ENCODE data around the gene FAM161A. TPM values are rescaled to one million over a fixed set of nuclear protein-coding genes. Genes with fewer than 3 reads are reported as not detected.
"Not testable (repeated sequence)": the region's sequence is repeated elsewhere in the genome, so short reads cannot be mapped to it uniquely, and the experiment has no call there.

FAM161A gene
- polyA plus RNA-seq, 1 donor from 2014 or later, result 17.5 TPM

DNA sequence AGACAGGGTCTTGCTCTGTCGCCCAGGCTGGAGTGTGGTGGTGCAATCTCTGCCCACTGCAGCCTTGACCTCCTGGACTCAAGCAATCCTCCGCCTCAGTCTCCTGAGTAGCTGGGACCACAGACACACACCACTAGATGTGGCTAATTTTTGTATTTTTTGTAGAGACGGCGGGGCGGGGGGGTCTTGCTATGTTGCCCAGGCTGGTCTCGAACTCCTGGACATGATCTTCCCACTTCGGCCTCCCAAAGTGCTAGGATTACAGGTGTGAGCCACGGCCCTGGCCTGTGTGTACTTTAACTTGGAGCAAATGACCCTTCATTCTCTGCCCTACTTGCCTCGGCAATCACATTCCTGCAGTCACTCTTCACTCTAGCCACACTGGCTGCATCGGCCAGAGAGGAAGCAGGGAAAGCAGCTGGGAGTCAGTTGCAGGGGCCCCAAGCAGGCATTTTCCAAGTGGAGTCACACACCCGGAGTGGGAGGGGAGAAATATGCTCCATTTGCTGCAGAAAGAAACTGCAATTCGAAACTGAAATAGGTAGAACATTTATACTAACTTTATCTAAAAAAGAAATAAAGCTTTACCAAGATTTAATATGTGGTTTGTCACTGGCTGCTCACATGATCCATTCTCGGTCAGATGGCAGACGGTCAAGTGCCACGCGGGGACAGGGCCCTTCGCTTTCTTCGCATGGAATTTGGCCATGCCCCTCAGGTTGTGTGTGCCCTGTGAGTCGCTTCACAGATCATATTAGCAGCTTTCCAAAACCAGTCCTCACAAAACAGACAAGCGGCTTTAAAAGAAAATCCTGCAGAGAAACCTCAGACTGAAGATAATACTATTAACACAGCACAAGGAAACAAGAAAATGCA, 37.1 kb downstream of the FAM161A start:
- no peaks in the 10 kb centered on the region for H3F3A ChIP-seq (ENCODE audit: insufficient read depth, low read length, poor library complexity, severe bottlenecking)
- H4K20me1 ChIP-seq (ENCODE audit: insufficient read depth), result no peaks in the 10 kb centered on the region
- no peaks in the 10 kb centered on the region for H3K27me3 ChIP-seq (ENCODE audit: insufficient read depth, low read depth, low read length)
- no peaks in the 10 kb centered on the region for H3K9me2 ChIP-seq (ENCODE audit: insufficient read depth, low read length)
- no peak overlapping the region for H3K27ac ChIP-seq (ENCODE audit: low read length)
- H3K4me2 ChIP-seq (ENCODE audit: low read length), result no peak overlapping the region
- no peak overlapping the region for H3K4me3 ChIP-seq (ENCODE audit: low read length)
- H3K9ac ChIP-seq (ENCODE audit: low read length), result no peak overlapping the region
- no peak overlapping the region for H2AFZ ChIP-seq (ENCODE audit: low read depth, low read length)
- no peaks in the 10 kb centered on the region for H3K9me3 ChIP-seq (ENCODE audit: low read length)
- no peaks in the 10 kb centered on the region for H3K36me3 ChIP-seq (ENCODE audit: insufficient read depth, low read length)
- TF ChIP-seq MXI1 (conservative IDR thresholded peaks at IDR 0.05; ENCODE audit: poor library complexity, severe bottlenecking) (no peak), POLR2AphosphoS5 (IDR thresholded peaks at IDR 0.05) (no peak), EZH2 (IDR thresholded peaks at IDR 0.05; ENCODE audit: borderline replicate concordance, insufficient read depth, low read length, poor library complexity, severe bottlenecking) (no peak)
- TF ChIP-seq, protein P1, sequence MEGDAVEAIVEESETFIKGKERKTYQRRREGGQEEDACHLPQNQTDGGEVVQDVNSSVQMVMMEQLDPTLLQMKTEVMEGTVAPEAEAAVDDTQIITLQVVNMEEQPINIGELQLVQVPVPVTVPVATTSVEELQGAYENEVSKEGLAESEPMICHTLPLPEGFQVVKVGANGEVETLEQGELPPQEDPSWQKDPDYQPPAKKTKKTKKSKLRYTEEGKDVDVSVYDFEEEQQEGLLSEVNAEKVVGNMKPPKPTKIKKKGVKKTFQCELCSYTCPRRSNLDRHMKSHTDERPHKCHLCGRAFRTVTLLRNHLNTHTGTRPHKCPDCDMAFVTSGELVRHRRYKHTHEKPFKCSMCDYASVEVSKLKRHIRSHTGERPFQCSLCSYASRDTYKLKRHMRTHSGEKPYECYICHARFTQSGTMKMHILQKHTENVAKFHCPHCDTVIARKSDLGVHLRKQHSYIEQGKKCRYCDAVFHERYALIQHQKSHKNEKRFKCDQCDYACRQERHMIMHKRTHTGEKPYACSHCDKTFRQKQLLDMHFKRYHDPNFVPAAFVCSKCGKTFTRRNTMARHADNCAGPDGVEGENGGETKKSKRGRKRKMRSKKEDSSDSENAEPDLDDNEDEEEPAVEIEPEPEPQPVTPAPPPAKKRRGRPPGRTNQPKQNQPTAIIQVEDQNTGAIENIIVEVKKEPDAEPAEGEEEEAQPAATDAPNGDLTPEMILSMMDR (IDR thresholded peaks at IDR 0.05; ENCODE audit: poor library complexity, severe bottlenecking), result no peak
- no peaks in the 10 kb centered on the region for H3K79me2 ChIP-seq (replicated peaks; ENCODE audit: insufficient read depth, low read length)

DNA sequence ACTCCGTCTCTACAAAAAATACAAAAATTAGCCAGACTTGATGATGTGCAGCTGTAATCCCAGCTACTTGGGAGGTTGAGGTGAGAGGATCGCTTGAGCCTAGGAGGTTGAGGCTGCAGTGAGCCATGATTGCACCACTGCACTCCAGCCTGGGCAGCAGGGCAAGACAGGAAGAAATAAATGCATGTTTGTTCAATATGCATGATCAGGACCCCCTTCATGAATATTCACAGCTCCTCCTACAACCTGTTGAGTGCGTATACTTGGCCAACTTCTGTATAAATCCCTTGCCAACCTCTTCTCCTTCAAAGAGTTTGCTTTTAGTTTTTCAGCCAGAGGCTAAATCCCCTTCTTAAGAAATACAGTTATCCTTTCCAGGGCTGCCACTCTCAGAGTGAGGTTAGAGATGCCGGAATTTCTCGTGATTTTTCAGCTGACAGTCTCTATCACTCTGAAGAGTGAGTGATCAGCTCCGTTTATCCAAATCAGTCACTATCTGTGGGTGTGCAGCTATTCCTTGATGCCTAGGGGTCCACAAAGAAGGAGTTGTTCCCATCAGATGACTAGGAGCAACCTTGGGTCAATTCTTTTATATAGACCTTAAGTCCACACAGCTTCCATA, 39.2 kb downstream of the FAM161A start:
- Histone ChIP-seq H3K4me3 (ENCODE audit: low read length) (no peak overlapping the region), H3K4me2 (ENCODE audit: low read length) (no peak overlapping the region), H3F3A (ENCODE audit: insufficient read depth, low read length, poor library complexity, severe bottlenecking) (no peaks in the 10 kb centered on the region), H2AFZ (ENCODE audit: low read depth, low read length) (no peak overlapping the region), H3K9ac (ENCODE audit: low read length) (no peak overlapping the region), H3K27ac (ENCODE audit: low read length) (no peak overlapping the region), H3K27me3 (ENCODE audit: insufficient read depth, low read depth, low read length) (no peaks in the 10 kb centered on the region), H3K9me3 (ENCODE audit: low read length) (no peaks in the 10 kb centered on the region), H3K79me2 (replicated peaks; ENCODE audit: insufficient read depth, low read length) (no peaks in the 10 kb centered on the region), H3K36me3 (ENCODE audit: insufficient read depth, low read length) (no peaks in the 10 kb centered on the region), H4K20me1 (ENCODE audit: insufficient read depth) (no peaks in the 10 kb centered on the region), H3K9me2 (ENCODE audit: insufficient read depth, low read length) (no peaks in the 10 kb centered on the region)
- no peak for TF ChIP-seq MXI1 (conservative IDR thresholded peaks at IDR 0.05; ENCODE audit: poor library complexity, severe bottlenecking)
- TF ChIP-seq, protein P1 (IDR thresholded peaks at IDR 0.05; ENCODE audit: poor library complexity, severe bottlenecking), result no peak
- no peak for TF ChIP-seq TAF1 (IDR thresholded peaks at IDR 0.05; ENCODE audit: low read depth)
- TF ChIP-seq, protein P2, sequence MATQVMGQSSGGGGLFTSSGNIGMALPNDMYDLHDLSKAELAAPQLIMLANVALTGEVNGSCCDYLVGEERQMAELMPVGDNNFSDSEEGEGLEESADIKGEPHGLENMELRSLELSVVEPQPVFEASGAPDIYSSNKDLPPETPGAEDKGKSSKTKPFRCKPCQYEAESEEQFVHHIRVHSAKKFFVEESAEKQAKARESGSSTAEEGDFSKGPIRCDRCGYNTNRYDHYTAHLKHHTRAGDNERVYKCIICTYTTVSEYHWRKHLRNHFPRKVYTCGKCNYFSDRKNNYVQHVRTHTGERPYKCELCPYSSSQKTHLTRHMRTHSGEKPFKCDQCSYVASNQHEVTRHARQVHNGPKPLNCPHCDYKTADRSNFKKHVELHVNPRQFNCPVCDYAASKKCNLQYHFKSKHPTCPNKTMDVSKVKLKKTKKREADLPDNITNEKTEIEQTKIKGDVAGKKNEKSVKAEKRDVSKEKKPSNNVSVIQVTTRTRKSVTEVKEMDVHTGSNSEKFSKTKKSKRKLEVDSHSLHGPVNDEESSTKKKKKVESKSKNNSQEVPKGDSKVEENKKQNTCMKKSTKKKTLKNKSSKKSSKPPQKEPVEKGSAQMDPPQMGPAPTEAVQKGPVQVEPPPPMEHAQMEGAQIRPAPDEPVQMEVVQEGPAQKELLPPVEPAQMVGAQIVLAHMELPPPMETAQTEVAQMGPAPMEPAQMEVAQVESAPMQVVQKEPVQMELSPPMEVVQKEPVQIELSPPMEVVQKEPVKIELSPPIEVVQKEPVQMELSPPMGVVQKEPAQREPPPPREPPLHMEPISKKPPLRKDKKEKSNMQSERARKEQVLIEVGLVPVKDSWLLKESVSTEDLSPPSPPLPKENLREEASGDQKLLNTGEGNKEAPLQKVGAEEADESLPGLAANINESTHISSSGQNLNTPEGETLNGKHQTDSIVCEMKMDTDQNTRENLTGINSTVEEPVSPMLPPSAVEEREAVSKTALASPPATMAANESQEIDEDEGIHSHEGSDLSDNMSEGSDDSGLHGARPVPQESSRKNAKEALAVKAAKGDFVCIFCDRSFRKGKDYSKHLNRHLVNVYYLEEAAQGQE (IDR thresholded peaks at IDR 0.05; ENCODE audit: borderline replicate concordance), result no peak
- no peak for TF ChIP-seq POLR2AphosphoS5 (IDR thresholded peaks at IDR 0.05)
- TF ChIP-seq SMC3 (conservative IDR thresholded peaks at IDR 0.05; ENCODE audit: poor library complexity), result no peak
- no peak for TF ChIP-seq EZH2 (IDR thresholded peaks at IDR 0.05; ENCODE audit: borderline replicate concordance, insufficient read depth, low read length, poor library complexity, severe bottlenecking)
- no peak for TF ChIP-seq EP300 (conservative IDR thresholded peaks at IDR 0.05; ENCODE audit: poor library complexity, severe bottlenecking)
- TF ChIP-seq RAD21 (conservative IDR thresholded peaks at IDR 0.05), result no peak

DNA sequence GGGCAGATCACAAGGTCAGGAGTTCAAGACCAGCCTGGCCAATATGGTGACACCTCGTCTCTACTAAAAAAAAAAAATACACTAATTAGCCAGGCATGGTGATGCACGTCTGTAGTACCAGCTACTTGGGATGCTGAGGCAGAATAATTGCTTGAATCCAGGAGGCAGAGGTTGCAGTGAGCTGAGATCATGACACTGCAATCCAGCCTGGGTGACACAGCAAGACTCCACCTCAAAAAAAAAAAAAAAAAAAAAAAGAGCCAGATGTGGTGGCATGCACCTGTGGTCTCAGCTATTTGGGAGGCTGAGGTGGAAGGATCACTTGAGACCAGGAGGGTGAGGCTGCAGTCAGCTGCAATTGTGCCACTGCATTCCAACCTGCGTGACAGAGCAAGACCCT, 40.5 kb downstream of the FAM161A start:
- H3K9me2 ChIP-seq (ENCODE audit: insufficient read depth, low read length); H3K9ac ChIP-seq (ENCODE audit: low read length); H4K20me1 ChIP-seq (ENCODE audit: insufficient read depth); H3K27me3 ChIP-seq (ENCODE audit: insufficient read depth, low read depth, low read length); H3F3A ChIP-seq (ENCODE audit: insufficient read depth, low read length, poor library complexity, severe bottlenecking); H2AFZ ChIP-seq (ENCODE audit: low read depth, low read length); H3K79me2 ChIP-seq (replicated peaks; ENCODE audit: insufficient read depth, low read length); H3K36me3 ChIP-seq (ENCODE audit: insufficient read depth, low read length); H3K27ac ChIP-seq (ENCODE audit: low read length); H3K4me3 ChIP-seq (ENCODE audit: low read length); H3K4me2 ChIP-seq (ENCODE audit: low read length); H3K9me3 ChIP-seq (ENCODE audit: low read length): not testable (repeated sequence)

Data from neural cell (in vitro differentiated cells).